CD4-positive, alpha-beta T cell treated with Interleukin-6 at 100 ng/mL for 8 hours (primary cell): ENCODE data around the gene NES.

Source experiments
- DNase-seq: peaks from one replicate; pipeline ENCODE4 v3.0.0-alpha.2; 2020; ENCODE audit warnings: mixed read lengths, low spot score

Gene NES

DNA sequence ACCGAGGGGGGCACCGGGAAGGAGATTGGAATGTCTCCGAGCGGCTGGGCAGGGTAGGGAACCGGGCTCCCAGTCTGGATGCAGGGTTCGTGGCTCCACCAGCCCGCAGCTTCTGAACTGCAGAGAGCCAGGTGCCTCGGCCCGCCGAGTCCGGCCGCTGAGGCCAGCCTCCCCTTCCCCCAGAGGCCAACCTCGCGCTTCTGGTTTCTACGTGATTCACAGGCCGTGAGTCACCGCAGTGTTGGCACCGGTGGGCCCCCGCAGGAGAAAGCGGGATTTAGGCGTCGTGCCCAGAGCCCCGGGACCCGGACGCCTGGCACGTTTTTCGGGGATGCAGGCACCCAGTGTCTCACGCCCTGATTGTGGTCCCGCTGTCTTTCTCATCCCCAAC, 27.7 kb upstream of the NES start:
- no peak for DNase-seq

DNA sequence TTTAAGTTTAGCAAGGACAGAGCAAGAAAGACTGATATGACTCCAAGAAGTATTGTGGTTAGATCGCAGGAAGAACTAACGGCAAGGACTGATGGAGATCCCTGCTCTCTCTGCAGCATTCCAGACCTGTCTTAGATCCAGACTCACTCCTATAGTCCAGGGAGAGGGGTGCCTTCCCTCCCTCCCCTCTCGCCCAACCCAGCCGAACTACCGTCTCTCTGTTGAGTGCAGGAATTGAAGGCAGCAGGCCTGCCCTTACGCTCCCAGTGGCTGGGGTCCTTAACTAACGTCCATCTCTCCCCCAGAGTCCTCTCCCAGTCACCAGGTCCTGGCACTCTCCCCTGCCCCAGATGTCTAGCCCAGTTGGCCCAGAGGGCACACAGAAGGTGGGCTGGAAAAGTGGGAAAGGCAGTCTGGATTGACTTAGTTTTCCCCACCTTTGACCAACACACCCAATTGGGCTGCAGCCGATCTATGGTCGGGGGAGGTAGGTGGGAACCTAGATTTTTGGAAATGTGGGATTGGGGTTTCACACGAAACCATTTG, 27.0 kb upstream of the NES start:
- DNase-seq = no peak

DNA sequence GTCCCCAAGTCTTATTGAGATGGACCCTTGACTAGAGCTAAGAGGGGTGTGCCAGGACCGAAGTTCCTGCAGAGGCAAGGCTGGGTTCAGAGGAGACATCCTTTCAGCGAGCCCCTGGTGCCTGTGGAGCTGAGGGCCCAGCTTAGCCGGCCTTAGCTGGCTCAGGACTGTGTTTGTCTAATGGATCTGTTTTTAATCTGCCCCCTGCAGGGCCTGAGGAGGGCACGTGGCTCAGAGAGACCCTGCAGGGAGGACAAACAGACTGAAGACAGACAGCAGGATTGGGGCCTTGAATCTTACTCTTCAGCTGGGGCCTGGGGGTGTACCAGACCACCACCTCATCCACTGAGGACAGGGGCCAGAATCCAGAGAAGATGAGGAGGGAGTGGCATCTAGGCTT, 26.5 kb upstream of the NES start:
- no peak for DNase-seq

DNA sequence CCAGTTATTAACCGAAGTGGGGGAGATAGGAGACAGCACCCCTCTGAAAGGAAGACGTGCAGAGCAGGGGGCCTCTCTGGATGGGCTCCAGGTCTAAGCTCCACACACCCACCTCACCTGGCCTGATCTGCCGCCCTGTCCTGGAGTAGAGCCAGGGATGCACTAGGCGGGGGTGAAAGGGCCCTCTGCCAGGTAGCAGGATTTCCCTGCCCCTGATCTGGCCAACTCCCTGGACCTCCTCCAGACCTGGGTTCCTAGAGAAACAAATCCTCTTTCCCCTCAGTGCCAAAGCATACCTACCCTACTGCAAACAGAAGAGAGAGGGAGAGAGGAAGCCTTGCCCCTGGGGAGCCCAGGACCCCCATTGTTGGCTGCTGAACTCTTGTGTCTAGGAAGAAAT, 26.1 kb upstream of the NES start:
- DNase-seq = no peak

DNA sequence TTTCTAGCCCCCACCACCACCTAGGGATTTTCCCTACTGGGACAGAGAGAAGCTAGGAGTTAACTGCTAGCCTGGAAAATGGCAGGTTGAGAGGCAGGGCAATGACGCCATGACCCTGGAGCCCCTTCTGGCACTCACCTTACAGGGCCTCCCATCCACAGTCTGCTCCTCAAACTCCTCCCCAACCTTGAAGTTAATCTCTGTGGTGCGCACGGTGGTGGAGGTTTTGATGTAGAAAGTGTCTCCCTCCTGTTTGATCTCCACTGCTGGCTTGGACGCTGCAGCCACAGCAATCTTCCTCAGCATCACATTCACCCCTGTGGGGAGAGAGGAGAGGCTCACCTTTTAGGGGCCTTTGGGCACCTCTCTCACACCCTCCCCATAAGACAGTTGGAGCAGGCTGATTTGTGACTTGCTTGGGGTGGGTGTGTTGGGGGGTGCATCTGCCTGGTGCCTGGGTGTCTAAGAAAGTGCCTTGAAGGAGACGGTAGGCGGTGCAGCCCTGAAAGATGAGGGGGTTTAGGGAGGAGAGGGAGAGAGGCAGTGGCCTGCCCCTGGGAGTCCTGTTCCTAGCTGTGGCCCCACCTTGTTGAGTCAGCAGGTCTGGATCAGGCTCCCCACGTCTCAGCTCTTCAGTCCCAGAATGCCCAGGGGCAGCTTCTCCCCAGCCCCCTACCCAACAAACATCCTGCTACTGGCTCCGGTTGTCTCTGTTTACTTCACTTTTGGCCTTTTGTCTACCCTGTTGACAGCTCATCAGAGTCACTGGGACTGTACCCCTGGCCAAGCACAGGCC, 23.7 kb upstream of the NES start:
- DNase-seq = no peak

DNA sequence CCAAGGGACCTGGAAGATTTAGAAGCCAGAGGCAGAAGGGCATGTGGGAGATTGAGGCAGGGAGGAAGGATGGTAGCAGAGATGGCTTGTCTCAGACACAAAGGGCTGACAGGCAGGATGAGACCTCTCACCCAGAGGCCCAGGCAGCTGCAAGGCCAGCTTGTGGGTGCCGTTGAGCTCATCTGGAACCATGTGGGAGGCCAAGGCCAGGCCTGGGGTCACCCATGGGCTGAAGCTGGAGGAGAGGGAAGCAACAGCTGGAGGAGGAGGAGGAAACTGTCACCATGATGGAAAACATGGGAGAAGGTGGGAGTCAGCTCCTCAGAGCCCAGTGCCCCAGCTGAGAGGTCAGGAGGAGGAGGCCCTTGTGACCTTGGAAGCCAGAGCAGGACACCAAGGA, 21.8 kb upstream of the NES start:
- DNase-seq = no peak

DNA sequence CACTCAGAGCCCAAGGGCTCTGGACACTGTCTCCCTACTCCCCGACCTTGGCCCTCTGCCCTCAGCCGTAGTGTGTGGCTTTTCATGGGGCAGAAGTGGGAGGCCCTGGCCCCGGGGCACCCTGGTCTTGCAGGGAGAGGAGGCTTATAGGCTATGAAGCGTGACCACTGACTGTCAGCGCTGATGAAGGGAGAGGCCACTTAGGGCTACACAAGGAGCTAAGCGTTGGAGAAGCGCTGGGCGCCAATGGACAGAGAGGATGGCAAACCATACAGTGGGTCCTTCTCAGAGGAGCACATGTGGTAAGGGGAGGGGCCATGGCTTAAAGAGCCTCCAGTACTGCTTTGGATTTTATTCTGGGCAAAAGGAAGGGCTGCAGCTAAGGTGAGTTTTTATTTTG, 20.3 kb upstream of the NES start:
- no peak for DNase-seq

DNA sequence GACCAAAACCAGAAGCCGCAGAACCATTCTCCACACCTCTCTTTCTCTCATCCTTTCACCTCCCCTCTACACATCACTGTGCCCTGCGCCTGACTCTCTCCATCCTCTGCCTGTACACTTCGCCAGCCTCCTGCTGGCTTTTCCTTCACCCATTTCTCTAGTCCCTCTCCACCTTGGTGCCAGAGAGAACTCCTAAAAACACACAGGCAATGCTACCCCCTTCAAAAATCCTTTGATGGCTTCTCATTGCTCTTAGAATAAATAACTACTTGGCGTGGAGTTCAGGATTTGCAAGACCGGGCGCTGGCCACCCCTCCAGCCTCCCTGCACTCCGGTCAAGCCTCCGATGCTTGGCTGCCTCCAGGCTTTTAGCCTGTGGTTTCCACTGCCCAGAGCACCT, 19.5 kb upstream of the NES start:
- no peak for DNase-seq

DNA sequence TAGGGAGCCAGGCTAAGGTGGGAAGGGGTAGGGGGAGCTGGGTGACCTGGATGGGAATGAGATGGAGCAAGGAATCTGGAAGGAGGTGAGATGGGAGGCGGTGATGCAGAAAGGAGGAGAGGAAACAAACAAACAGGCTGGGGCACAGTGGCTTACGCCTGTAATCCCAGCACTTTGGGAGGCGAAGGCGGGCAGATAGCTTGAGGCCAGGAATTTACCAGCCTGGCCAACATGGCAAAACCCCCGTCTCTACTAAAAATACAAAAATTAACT, 17.4 kb upstream of the NES start:
- DNase-seq = no peak

DNA sequence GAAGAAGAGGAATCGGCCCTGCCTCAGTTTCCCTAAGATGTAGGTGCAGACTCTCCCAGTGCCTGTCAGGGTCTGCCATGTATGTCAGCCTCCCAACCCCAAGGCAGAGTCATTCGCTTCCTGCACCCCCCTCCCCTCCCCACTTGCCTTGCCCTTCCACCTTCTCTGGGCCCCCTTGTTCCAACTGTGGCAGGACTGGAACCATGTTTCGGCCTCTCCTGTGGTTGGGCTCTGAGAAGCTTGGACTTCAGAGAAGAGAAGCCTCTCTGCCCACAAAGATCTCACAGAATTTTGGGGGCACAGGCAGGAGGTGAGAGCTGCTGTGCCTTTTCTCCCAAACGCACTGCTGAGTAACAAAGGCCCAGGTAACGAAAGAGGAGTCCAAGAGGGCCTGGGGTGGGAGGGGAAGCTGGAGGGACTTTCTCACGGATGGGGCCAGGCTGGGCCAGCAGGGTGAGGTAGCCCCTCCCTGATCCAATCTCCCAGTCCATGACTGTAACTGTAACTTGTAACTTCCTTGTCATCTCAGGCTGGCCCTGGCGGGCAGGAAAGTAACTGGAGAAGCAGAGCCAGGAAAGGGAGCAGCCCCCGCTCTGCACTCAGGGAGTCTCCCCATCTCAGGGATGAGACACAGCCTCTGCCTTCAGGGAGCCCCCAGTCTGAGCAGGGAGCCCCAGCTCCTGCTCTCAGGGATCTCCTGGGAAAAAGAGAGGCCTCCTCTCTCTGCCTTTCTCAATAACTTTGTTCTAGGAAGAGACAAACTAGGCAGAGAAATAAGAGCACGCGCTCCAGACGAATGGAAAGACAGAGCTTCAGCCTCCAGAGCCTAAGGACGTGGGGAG, 16.9 kb upstream of the NES start:
- DNase-seq = no peak

DNA sequence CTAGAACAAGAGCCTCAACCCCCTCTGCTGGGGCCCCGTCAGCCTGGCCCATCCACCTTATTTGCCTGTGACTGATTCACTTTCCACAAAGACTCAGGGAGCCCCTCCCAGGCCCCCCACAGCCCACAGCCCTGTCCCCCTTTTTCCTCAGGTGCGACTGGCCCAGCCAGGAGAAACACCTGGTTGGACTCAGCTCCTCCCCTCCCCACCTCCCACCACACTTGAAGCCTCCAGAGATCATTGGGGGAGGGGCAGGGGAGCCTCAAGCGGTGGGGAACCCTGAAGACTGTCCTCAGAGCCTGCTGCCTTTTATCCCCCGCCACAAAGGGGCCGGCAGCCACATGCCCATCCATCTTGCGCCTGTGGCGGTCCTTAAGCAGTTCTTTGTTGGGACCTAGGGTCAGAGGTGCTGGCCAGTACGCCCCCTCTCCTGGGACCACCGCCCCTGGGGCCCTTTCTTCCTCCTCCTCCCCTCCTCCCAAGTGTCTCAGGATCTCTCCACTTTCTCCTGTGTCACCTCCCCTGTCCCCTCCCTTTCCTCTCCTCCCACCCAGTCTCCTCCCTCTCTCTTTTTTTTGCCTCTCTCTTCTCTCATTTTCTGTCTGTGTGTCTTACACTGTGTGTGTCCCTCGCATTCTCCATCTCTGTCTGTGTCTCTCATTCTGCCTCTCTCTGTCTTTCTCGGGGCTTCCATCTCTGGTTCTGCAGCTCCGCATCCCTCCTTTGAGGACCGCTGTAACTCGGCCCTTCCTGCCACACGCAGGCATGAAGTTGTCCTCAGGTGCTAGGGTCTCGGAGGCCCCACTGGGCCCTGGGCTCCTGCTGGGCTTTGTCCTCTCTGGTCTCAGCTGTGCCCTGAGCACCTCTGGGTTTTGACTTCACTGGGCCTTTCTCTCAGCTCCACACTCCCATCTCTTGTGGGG, 16.0 kb upstream of the NES start:
- no peak for DNase-seq

DNA sequence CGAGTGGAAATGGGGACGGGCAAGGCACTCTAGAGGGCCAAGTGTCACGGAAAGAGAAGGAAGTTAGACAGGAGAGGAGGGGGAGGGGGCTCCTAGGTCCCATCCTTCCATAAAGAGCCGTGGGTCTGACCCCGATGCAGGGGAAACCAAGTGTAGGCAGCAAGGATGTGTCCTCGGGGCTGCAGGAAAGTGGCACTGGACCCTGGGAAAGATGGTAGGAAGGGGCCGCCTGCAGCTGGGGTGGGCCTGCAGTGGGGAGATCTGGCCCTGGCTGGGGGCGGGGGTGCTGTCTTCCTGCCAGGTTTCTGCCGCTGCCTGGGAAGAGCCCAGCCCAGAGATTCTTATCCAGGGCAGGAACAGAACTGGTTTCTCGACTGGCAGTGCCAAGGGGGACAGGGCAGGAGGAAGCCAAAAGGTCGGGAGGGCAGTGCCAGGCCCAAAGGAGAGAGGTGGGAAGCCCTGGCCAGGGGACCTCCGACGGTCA, 15.3 kb upstream of the NES start:
- no peak for DNase-seq

DNA sequence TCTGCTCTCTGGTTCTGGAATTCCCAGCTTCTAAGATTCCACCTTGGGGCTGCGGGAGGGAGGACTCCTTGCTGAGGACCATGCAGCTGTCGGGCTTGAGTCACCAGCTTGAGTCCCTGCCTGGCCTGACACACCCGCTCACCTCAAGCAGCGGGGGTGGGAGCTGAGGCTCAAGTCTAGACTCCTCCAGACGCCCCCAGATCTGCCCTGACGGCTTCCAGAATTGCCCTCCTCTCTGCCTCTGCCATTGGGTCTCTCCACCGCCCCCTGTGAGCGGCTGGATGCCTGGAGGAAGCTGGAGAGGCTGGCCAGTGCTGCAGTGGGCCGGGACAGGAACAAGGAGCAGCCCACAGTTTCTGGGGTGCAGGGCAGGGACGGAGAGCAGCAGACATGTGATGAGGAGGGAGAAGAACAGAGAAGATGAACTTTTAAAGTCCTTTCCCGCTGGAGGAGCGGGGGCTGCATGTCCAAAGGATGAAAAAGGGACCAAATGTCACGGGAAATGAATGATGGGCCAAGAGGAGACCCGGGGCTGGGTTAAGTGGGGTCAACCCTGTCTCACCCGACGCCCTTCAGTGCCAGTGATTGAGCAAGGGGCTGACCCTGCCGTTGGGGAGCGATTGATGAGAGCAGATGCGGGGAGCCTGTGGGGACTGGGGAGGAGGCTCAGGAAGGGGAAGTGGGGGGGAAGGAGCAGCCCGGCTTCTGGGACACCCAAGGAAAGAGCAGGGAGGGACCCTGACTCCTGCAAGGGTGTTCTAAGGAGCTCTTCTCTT, 14.6 kb upstream of the NES start:
- DNase-seq = no peak

DNA sequence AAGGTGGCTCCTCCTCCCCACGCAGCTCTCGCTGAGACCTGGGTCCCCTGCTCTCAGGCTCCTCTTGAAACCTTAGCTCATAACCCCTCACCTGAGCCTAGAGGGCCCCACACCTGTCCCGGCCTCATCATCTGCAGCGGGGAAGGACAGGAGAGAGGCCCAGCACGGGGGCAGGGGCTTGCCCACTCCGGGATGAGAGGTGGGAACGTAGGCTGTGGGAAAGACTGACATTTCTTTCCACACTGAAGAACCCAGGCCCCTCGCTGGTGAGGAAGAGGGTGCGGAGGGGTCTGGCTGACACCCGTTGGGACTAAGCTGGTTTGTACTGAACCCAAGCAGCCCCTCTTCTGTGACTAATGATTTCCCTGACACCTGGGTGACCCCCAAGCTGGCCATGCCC, 14.0 kb upstream of the NES start:
- DNase-seq = no peak

DNA sequence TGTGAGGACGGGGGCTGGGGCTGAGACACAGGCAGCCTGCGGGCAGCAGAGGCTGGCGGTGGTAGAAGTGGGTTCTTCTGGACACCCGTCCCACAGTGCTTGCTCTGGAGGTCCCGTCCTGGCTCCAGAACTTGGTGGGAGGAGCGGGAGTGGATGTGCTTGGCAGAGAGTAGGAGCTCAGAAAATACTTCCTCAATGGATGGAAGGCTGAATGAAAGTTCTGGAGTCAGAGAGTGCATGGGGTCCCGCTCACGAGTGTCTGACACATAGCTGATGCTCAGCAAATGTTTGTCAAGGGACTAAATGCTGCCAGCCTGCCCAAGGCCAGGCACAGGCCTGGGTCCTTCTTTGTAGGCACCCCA, 13.4 kb upstream of the NES start:
- DNase-seq = no peak

DNA sequence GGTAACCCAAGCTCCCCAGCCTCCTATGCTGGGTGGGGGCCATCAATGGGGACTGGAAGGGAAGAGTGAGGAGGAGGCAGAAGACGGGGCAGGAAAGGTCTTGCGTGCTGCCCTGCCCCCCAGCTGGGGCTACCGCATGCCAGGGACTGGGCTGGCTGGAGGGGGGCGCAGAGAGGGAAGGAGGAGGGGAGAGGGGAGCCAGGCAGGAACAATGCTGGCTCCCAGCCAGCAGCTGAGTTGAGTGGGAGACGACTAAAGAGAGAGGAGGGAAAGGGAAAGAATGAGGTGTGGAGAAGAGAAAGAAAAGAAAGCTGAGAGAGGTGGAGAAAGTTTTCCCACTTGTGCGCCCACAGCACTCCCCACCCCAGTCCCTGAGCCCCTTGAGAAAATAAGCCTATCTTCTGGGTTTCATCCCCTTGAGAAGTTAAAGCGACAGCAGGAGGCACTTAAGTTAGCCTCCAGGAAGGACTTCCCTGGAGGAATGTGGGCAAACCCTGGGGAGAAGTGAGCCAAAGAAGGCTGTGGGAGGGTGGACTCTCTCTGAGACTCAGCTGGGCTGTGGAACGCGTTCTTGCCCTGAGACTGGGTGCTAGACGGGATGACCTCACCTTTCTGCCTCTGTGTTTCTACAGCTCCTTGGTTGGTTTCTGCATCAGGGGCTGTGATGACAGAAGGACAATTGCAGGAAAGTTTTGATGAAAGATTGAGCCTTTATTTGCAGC, 12.9 kb upstream of the NES start:
- DNase-seq = no peak

DNA sequence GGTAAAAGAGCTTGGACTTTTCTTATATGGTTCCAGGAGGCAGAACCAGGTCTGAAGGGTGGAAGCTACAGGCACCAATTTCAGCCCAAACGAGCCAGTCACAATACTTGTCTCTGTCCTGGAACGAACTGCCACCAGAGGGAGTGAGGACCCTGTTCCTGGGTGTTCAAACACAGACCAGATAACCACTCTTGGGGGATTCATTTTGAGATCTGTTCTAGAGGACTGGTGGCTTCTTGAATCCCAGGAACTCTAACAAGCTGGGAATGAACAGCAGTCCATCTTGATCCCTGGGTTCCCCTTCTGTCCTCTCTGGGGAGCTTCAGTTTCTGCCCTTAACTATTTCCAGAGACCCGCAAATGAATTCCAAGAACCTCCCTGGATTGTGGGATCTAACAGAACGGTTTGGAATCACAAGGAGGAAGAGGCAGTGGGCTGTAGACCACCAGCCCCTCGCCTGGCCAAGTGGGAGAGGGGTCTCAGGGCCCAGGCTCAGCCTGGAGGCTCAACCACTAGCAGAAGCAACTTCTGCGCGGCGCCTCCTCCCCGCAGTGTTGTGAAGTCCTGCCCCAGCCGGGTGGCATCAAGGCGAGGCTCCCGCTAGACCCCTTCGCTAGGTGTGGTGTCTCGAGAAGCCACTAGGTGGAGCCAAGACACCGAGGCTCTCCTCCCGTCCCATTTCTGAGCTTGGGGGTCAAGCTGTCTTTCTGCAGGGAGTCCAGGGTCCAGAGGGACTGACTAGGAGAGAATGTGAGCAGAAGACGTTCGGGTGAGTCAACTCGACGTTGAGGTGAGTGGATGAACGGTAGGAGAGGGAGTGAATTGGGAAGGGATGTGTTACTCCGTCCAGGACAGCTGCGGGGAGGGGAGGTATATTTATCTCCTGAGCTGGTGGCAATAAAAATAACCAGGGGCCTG, 12.1 kb upstream of the NES start:
- peak; percentile 76 for DNase-seq

DNA sequence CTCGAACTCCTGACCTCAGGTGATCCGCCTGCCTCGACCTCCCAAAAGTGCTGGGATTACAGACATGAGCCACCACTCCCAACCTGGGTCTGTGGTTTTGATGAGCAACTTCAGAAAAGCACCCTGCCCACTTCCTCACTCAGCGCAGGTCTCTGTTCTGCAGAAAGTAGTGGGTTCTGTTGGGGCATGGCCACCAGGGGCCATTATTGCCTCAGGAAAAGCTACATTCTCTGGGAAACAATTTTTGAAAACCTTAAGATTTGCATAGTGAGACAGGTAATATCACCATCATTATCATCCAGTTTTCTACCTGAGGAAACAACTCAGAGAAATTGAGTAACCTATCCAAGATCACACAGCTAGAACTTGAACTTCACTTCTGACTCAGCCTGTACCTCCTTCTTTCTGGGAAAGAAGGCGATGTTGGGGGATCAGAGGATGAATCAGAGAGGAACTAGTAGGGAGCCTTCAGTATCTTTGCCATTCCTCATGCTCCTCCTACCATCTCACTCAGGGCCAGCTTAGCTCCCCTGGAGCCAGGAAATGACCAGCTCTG, 7.1 kb upstream of the NES start:
- DNase-seq = peak; percentile 18

DNA sequence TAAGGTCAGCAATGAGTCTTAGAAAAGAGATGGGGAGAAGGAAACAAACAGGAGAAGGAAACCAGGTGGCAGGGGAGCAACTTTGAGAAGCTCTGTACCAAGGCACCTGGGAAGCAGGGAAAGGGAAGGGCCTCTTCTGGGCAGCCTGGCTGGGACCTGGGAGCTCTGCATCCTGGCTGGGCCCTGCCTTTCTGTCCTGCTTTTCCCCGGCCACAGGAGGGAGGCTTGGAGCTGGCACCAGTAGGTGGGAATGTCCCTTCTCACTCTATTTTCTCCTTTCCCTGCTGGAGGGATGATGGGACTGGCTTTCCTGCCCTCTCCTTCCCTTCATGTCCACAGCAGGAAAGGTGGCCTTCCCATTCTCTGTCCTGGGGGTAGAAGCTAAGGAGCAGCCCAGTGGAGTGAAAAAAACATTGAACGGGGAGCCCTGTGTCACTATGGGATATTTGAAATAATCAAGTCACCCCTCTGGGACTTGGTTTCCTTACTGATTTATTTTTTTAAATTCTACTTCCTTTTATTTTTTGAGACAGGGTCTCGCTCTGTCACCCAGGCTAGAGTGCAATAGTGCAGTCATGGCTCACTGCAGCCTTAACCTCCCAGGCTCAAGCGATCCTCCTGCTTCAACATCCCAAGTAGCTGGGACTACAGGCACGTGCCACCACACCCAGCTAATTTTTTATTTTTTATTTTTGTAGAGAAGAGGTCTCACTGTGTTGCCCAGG, 5.1 kb upstream of the NES start:
- DNase-seq = no peak
